ENCODE results near the gene RHPN2.

- no peak for TF ChIP-seq POLR2AphosphoS5 (IDR thresholded peaks at IDR 0.05; ENCODE audit: insufficient read depth in 1 of 2, low read depth in 1 of 2)
- no peak for TF ChIP-seq POLR2A (IDR thresholded peaks at IDR 0.05)
- TF ChIP-seq CTCF (IDR thresholded peaks at IDR 0.05): no peak
Observed at GRCh38 chr19:33035461-33035860, 29.2 kb downstream of the RHPN2 start.

Measured in vagina (tissue), 2 donors.